ENCODE data around the gene KLF16.

The KLF16 gene

GRCh38 chr19:1808395-1808731, 55.0 kb downstream of the KLF16 start:
- no peak overlapping the region for H3K4me3 ChIP-seq (ENCODE audit: control insufficient read depth in 1 of 7, extremely low read depth in 1 of 7, insufficient read depth in 4 of 7, low read depth in 2 of 7, low read length in 6 of 7)

DNA sequence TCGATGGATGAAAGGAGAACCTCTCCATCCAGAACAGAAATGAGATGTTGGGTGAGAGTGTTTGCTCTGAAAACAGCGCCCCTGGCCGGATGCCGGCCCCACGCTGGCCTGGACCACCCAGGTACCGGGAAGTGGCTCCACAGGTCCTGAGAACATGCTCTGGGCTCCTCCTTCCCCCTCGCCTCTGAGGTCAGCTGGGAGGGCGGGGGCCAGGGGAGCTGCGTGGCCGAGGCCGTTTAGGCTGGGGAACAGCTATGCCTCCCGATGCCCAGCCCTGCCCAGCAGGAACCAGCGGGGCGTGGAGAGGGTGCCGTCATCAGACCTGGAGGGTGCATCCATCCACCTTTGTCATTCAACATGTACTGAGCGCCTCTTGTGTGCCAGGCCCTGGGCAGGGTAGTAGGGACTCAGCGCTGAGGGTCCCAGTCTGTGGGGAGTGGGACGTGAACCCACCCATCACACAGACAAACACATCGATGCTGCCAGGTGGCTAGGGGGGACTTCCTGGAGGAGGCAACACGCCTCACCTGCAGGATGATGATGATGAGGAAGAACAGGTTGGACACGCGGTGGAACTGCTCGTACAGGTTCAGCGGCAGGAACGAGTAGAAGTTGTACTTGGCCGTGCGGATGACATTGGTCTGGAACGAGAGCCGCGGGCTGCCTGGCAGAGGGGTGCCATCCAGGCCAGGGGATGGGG, 55.5 kb downstream of the KLF16 start:
- Histone ChIP-seq H3K27me3 (replicated peaks in 2 of 5; ENCODE audit: control insufficient read depth in 4 of 5, insufficient read depth in 5 of 5, low read length in 4 of 5) (no peaks in the 10 kb centered on the region), H3K4me1 (ENCODE audit: control extremely low read depth in 1 of 4, control insufficient read depth in 4 of 4, insufficient read depth in 4 of 4, low read length in 3 of 4) (peaks cover 0 to 14% (median 10%) of the 10 kb centered on the region in 4 experiments), H3K27ac (ENCODE audit: insufficient read depth in 1 of 2, low read depth in 1 of 2, low read length in 2 of 2, poor library complexity in 1 of 2, severe bottlenecking in 2 of 2) (no peak overlapping the region), H3K4me3 (ENCODE audit: control insufficient read depth in 1 of 7, extremely low read depth in 1 of 7, insufficient read depth in 4 of 7, low read depth in 2 of 7, low read length in 6 of 7) (no peak overlapping the region), H3K36me3 (ENCODE audit: control insufficient read depth in 4 of 4, insufficient read depth in 4 of 4, low read length in 3 of 4) (peaks cover 0 to 4% (median 1%) of the 10 kb centered on the region in 4 experiments), H3K9me3 (ENCODE audit: control extremely low read depth in 1 of 5, control insufficient read depth in 4 of 5, insufficient read depth in 2 of 5, low read depth in 1 of 5, low read length in 4 of 5) (no peaks in the 10 kb centered on the region)
- 98% methylated on average over 29 of the region's 30 CpGs for WGBS (ENCODE audit: insufficient coverage)
- ChIA-PET CTCF (interaction anchor here (1.5 to 3.5 kb wide), 3 partner anchors 13 to 36 kb away, joined by 3 to 16 read pairs (median 7); no protein-coding TSS in a partner anchor), POLR2A (no interaction called here)
- no peak for DNase-seq

More at GRCh38 chr19:1808395-1808731, 55.0 kb downstream of the KLF16 start:
- ChIA-PET CTCF (interaction anchor here (1.0 to 1.2 kb wide), 2 partner anchors 18 to 31 kb away, joined by 3 to 4 read pairs; no protein-coding TSS in a partner anchor), POLR2A (no interaction called here)
- H3K9me3 ChIP-seq (ENCODE audit: control extremely low read depth in 1 of 5, control insufficient read depth in 4 of 5, insufficient read depth in 2 of 5, low read depth in 1 of 5, low read length in 4 of 5): no peaks in the 10 kb centered on the region
- peaks cover 0 to 20% (median 15%) of the 10 kb centered on the region in 4 experiments for H3K4me1 ChIP-seq (ENCODE audit: control extremely low read depth in 1 of 4, control insufficient read depth in 4 of 4, insufficient read depth in 4 of 4, low read length in 3 of 4)
- no peak overlapping the region for H3K27ac ChIP-seq (ENCODE audit: insufficient read depth in 1 of 2, low read depth in 1 of 2, low read length in 2 of 2, poor library complexity in 1 of 2, severe bottlenecking in 2 of 2)
- H3K36me3 ChIP-seq (ENCODE audit: control insufficient read depth in 4 of 4, insufficient read depth in 4 of 4, low read length in 3 of 4): peaks cover 0 to 4% (median 1%) of the 10 kb centered on the region in 4 experiments
- DNase-seq: no peak
- H3K27me3 ChIP-seq (replicated peaks in 2 of 5; ENCODE audit: control insufficient read depth in 4 of 5, insufficient read depth in 5 of 5, low read length in 4 of 5): no peaks in the 10 kb centered on the region
- WGBS (ENCODE audit: insufficient coverage): 100% methylated on average over 2 of the region's 2 CpGs

GRCh38 chr19:1807030-1807694, 56.2 kb downstream of the KLF16 start:
- WGBS (ENCODE audit: insufficient coverage): 96% methylated on average over 21 of the region's 28 CpGs
- no peak overlapping the region for H3K27ac ChIP-seq (ENCODE audit: insufficient read depth in 1 of 2, low read depth in 1 of 2, low read length in 2 of 2, poor library complexity in 1 of 2, severe bottlenecking in 2 of 2)
- H3K4me1 ChIP-seq (ENCODE audit: control extremely low read depth in 1 of 4, control insufficient read depth in 4 of 4, insufficient read depth in 4 of 4, low read length in 3 of 4): peaks cover 0 to 10% (median 6%) of the 10 kb centered on the region in 4 experiments
- peaks cover 0 to 5% (median 2%) of the 10 kb centered on the region in 4 experiments for H3K36me3 ChIP-seq (ENCODE audit: control insufficient read depth in 4 of 4, insufficient read depth in 4 of 4, low read length in 3 of 4)
- H3K27me3 ChIP-seq (replicated peaks in 2 of 5; ENCODE audit: control insufficient read depth in 4 of 5, insufficient read depth in 5 of 5, low read length in 4 of 5): no peaks in the 10 kb centered on the region
- no peak for DNase-seq
- no peak overlapping the region for H3K4me3 ChIP-seq (ENCODE audit: control insufficient read depth in 1 of 7, extremely low read depth in 1 of 7, insufficient read depth in 4 of 7, low read depth in 2 of 7, low read length in 6 of 7)
- ChIA-PET CTCF (interaction anchor here (1.5 to 3.5 kb wide), 3 partner anchors 12 to 36 kb away, joined by 3 to 16 read pairs (median 7); no protein-coding TSS in a partner anchor), POLR2A (no interaction called here)
- no peaks in the 10 kb centered on the region for H3K9me3 ChIP-seq (ENCODE audit: control extremely low read depth in 1 of 5, control insufficient read depth in 4 of 5, insufficient read depth in 2 of 5, low read depth in 1 of 5, low read length in 4 of 5)

DNA sequence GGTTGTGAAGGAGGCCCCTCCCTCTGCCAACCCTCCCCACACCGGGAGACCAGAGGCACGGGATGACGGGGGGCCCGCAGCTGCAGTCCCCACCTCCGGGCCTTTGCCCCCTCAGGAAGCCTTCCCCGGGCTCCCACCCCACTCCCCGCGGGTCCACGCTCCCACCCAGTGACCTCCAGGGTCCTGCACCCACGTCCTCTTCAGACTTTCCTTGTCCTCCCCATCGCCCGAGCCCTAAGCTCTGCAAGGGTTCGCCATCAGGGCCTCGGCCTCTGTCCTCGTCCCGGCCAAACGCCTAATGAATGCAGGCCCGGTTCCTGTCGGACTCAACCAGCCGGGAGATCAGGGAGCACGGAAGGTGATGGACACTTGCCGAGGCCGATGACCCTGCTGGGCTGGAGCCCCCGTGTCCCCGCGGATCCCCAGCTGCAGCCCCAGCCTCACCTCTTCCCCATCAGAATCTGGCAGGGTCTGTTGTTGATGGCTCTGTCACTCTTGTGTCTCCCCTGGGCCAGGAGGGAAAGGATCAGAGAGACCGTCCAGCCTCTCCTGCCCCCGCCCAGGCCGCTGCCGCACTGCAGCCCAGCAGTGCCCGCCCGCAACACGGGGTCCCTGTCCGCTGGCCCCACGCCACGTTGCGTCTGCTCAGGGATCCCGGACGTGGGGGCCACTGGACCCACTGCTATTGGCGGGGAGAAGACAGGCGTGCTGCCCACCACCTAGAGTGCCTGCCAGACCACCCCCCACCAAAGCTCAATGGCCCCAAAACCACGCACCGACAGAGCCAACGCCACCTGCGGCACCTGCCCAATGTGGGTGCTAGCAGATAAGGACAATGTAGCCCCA, 57.0 kb downstream of the KLF16 start:
- POLR2A ChIA-PET: no interaction called here
- WGBS (ENCODE audit: insufficient coverage): 94% methylated on average over 41 of the region's 45 CpGs
- Histone ChIP-seq H3K4me3 (ENCODE audit: control insufficient read depth in 1 of 7, extremely low read depth in 1 of 7, insufficient read depth in 4 of 7, low read depth in 2 of 7, low read length in 6 of 7) (no peak overlapping the region), H3K27me3 (replicated peaks in 2 of 5; ENCODE audit: control insufficient read depth in 4 of 5, insufficient read depth in 5 of 5, low read length in 4 of 5) (no peaks in the 10 kb centered on the region), H3K36me3 (ENCODE audit: control insufficient read depth in 4 of 4, insufficient read depth in 4 of 4, low read length in 3 of 4) (peaks cover 0 to 5% (median 2%) of the 10 kb centered on the region in 4 experiments), H3K9me3 (ENCODE audit: control extremely low read depth in 1 of 5, control insufficient read depth in 4 of 5, insufficient read depth in 2 of 5, low read depth in 1 of 5, low read length in 4 of 5) (no peaks in the 10 kb centered on the region), H3K4me1 (ENCODE audit: control extremely low read depth in 1 of 4, control insufficient read depth in 4 of 4, insufficient read depth in 4 of 4, low read length in 3 of 4) (peaks cover 0 to 3% (median 1%) of the 10 kb centered on the region in 4 experiments), H3K27ac (ENCODE audit: insufficient read depth in 1 of 2, low read depth in 1 of 2, low read length in 2 of 2, poor library complexity in 1 of 2, severe bottlenecking in 2 of 2) (no peak overlapping the region)
- no peak for DNase-seq
- CTCF ChIA-PET: interaction anchor here (1.5 to 3.5 kb wide), 3 partner anchors 11 to 35 kb away, joined by 3 to 16 read pairs (median 7); no protein-coding TSS in a partner anchor

- ChIA-PET POLR2A (no interaction called here), CTCF (interaction anchor here (1.0 to 3.5 kb wide), 3 partner anchors 11 to 132 kb away, joined by 3 to 16 read pairs (median 3); no protein-coding TSS in a partner anchor)
- no peaks in the 10 kb centered on the region for H3K4me1 ChIP-seq (ENCODE audit: control extremely low read depth in 1 of 4, control insufficient read depth in 4 of 4, insufficient read depth in 4 of 4, low read length in 3 of 4)
- H3K27ac ChIP-seq (ENCODE audit: insufficient read depth in 1 of 2, low read depth in 1 of 2, low read length in 2 of 2, poor library complexity in 1 of 2, severe bottlenecking in 2 of 2): no peak overlapping the region
- 94% methylated on average over 20 of the region's 24 CpGs for WGBS (ENCODE audit: insufficient coverage)
- H3K27me3 ChIP-seq (replicated peaks in 2 of 5; ENCODE audit: control insufficient read depth in 4 of 5, insufficient read depth in 5 of 5, low read length in 4 of 5): no peaks in the 10 kb centered on the region
- H3K9me3 ChIP-seq (ENCODE audit: control extremely low read depth in 1 of 5, control insufficient read depth in 4 of 5, insufficient read depth in 2 of 5, low read depth in 1 of 5, low read length in 4 of 5): no peaks in the 10 kb centered on the region
- H3K36me3 ChIP-seq (ENCODE audit: control insufficient read depth in 4 of 4, insufficient read depth in 4 of 4, low read length in 3 of 4): peaks cover 0 to 5% (median 2%) of the 10 kb centered on the region in 4 experiments
- DNase-seq: no peak
- no peak overlapping the region for H3K4me3 ChIP-seq (ENCODE audit: control insufficient read depth in 1 of 7, extremely low read depth in 1 of 7, insufficient read depth in 4 of 7, low read depth in 2 of 7, low read length in 6 of 7)
Measured at GRCh38 chr19:1805401-1806183, 57.8 kb downstream of the KLF16 start.

- DNase-seq: no peak
- Histone ChIP-seq H3K9me3 (ENCODE audit: control extremely low read depth in 1 of 5, control insufficient read depth in 4 of 5, insufficient read depth in 2 of 5, low read depth in 1 of 5, low read length in 4 of 5) (no peaks in the 10 kb centered on the region), H3K27ac (ENCODE audit: insufficient read depth in 1 of 2, low read depth in 1 of 2, low read length in 2 of 2, poor library complexity in 1 of 2, severe bottlenecking in 2 of 2) (no peak overlapping the region), H3K4me3 (ENCODE audit: control insufficient read depth in 1 of 7, extremely low read depth in 1 of 7, insufficient read depth in 4 of 7, low read depth in 2 of 7, low read length in 6 of 7) (no peak overlapping the region), H3K27me3 (replicated peaks in 2 of 5; ENCODE audit: control insufficient read depth in 4 of 5, insufficient read depth in 5 of 5, low read length in 4 of 5) (no peaks in the 10 kb centered on the region), H3K36me3 (ENCODE audit: control insufficient read depth in 4 of 4, insufficient read depth in 4 of 4, low read length in 3 of 4) (peaks cover 0 to 8% (median 2%) of the 10 kb centered on the region in 4 experiments), H3K4me1 (ENCODE audit: control extremely low read depth in 1 of 4, control insufficient read depth in 4 of 4, insufficient read depth in 4 of 4, low read length in 3 of 4) (no peaks in the 10 kb centered on the region)
- ChIA-PET CTCF (interaction anchor here (1.0 to 3.5 kb wide), 3 partner anchors 10 to 131 kb away, joined by 3 to 16 read pairs (median 3); no protein-coding TSS in a partner anchor), POLR2A (no interaction called here)
- WGBS (ENCODE audit: insufficient coverage): 100% methylated on average over 1 of the region's 6 CpGs
Measured at GRCh38 chr19:1804858-1805257, 58.5 kb downstream of the KLF16 start.

All from common myeloid progenitor, CD34-positive (primary cell).